HCT116 (cell line): ENCODE data around the gene UBASH3B. TPM values are rescaled to one million over a fixed set of nuclear protein-coding genes. Genes with fewer than 3 reads are reported as not detected.

Source experiments
- ATAC-seq: fragments of 200-7000 bp; cut with Tn5 transposase; 2 replicates; pipeline ENCODE4 v1.9.1; 2020; ENCODE audit warnings: mild to moderate bottlenecking, moderate library complexity
- BruUV-seq: library from RNA; stranded (reverse); fragments of 400-500 nt; replicated peaks from 2 replicates; lab custom pipeline; 2021; lab: Mats Ljungman, UMichigan
- CTCF ChIA-PET: fragments of 300-600 bp; sonication (Branson Sonifier 250); formaldehyde crosslinking; loops from one replicate; lab custom pipeline; 2021; ENCODE audit warnings: antibody characterized with exemption; lab: Charles Lee
- POLR2A ChIA-PET: fragments of 300-600, 350-600 bp; sonication (Branson Sonifier 250); formaldehyde crosslinking; loops from one replicate; lab custom pipeline; 2021; ENCODE audit warnings: antibody characterized with exemption; lab: Charles Lee
- RAD21 ChIA-PET, 2 experiments: fragments of 300-600 bp; sonication (Branson Sonifier 250); formaldehyde crosslinking; loops; one replicate each; lab custom pipeline; 2023; ENCODE audit warnings: low total read pairs in 2 of 2; ENCODE audit not compliant: uncharacterized antibody in 2 of 2, unreplicated experiment in 2 of 2, low non-redundant PET in 1 of 2; lab: Charles Lee
- DNase-seq: peaks from one replicate; pipeline ENCODE4 v3.0.0-alpha.2; 2010; ENCODE audit warnings: low read depth, low spot score
- H2AFZ ChIP-seq: fragments of 200-600 bp; shearing (Covaris generic), sonication (generic); 2 replicates; pipeline ENCODE4 v1.6.1; 2017; ENCODE audit warnings: low read depth, mixed run types, mixed read lengths, antibody characterized with exemption, low read length; ENCODE audit not compliant: poor library complexity, severe bottlenecking
- H3K27ac ChIP-seq: 2 replicates; pipeline ENCODE4 v1.5.1; 2012; ENCODE audit warnings: low read depth, low read length
- H3K27me3 ChIP-seq: fragments of 200-600 bp; sonication (generic); 2 replicates; pipeline ENCODE4 v1.6.1; 2016; ENCODE audit warnings: mixed run types, low read length, mixed read lengths; ENCODE audit not compliant: insufficient read depth
- H3K36me3 ChIP-seq, 2 experiments: fragments of 200-500 bp in 1 of 2; fragments of 200-600 bp in 1 of 2; sonication (Bioruptor generic) in 1 of 2; sonication (generic) in 1 of 2; 2 replicates each; pipeline versions ENCODE4 v1.5.1 to v1.6.1; 2014 to 2016; ENCODE audit warnings: low read length in 2 of 2, inconsistent platforms in 1 of 2, mixed read lengths in 1 of 2, mixed run types in 1 of 2; ENCODE audit not compliant: insufficient read depth in 2 of 2, control insufficient read depth in 1 of 2
- H3K4me1 ChIP-seq, 2 experiments: fragments of 200-600 bp in 1 of 2; sonication (generic) in 1 of 2; 2 replicates each; pipeline versions ENCODE4 v1.5.1 to v1.6.1; 2012 to 2017; ENCODE audit warnings: low read length in 2 of 2, inconsistent platforms in 1 of 2, mild to moderate bottlenecking in 1 of 2, mixed read lengths in 1 of 2, mixed run types in 1 of 2, moderate library complexity in 1 of 2; ENCODE audit not compliant: insufficient read depth in 2 of 2, control insufficient read depth in 1 of 2
- H3K4me2 ChIP-seq: fragments of 200-600 bp; sonication (generic); 2 replicates; pipeline ENCODE4 v1.6.1; 2017; ENCODE audit warnings: mixed run types, low read length, mixed read lengths
- H3K4me3 ChIP-seq, 2 experiments: fragments of 200-600 bp in 1 of 2; sonication (generic) in 1 of 2; replicated peaks in 1 of 2; 2 replicates each; pipeline ENCODE4 v1.5.1; 2011 to 2016; ENCODE audit warnings: low read length in 2 of 2, control low read depth in 1 of 2, low read depth in 1 of 2, mild to moderate bottlenecking in 1 of 2, mixed read lengths in 1 of 2, mixed run types in 1 of 2
- H3K79me2 ChIP-seq: fragments of 200-600 bp; sonication (generic); 2 replicates; pipeline ENCODE4 v1.6.1; 2017; ENCODE audit warnings: mild to moderate bottlenecking, mixed run types, low read length, moderate library complexity, mixed read lengths; ENCODE audit not compliant: insufficient read depth
- H3K9ac ChIP-seq: fragments of 200-600 bp; sonication (generic); 2 replicates; pipeline ENCODE4 v1.6.1; 2016; ENCODE audit warnings: low read length, mixed read lengths
- H3K9me2 ChIP-seq: fragments of 200-600 bp; sonication (generic), shearing (Covaris generic); 2 replicates; pipeline ENCODE4 v1.6.1; 2017; ENCODE audit warnings: mixed run types, mild to moderate bottlenecking, moderate library complexity; ENCODE audit not compliant: insufficient read depth
- H3K9me3 ChIP-seq, 2 experiments: fragments of 200-500 bp in 1 of 2; fragments of 200-600 bp in 1 of 2; sonication (Bioruptor generic) in 1 of 2; sonication (generic) in 1 of 2; 2 replicates each; pipeline ENCODE4 v1.6.1; 2014 to 2017; ENCODE audit warnings: low read length in 2 of 2, mixed read lengths in 2 of 2, inconsistent platforms in 1 of 2, low read depth in 1 of 2, mild to moderate bottlenecking in 1 of 2, mixed run types in 1 of 2, moderate library complexity in 1 of 2; ENCODE audit not compliant: control insufficient read depth in 1 of 2, insufficient read depth in 1 of 2
- H4K20me1 ChIP-seq: fragments of 200-600 bp; sonication (generic), shearing (Covaris generic); 2 replicates; pipeline ENCODE4 v1.6.1; 2017; ENCODE audit warnings: mixed run types, mild to moderate bottlenecking, moderate library complexity; ENCODE audit not compliant: insufficient read depth
- CTCF ChIP-seq, 3 experiments: fragments of 200-600 bp in 1 of 3; sonication (generic) in 1 of 3; IDR thresholded peaks in 2 of 3; conservative IDR thresholded peaks in 1 of 3; 2 replicates each; pipeline ENCODE4 v1.5.1; 2012 to 2017; ENCODE audit warnings: low read depth in 2 of 3, low read length in 2 of 3, antibody characterized with exemption in 1 of 3, borderline replicate concordance in 1 of 3, control low read depth in 1 of 3, mild to moderate bottlenecking in 1 of 3, mixed read lengths in 1 of 3, mixed run types in 1 of 3, moderate library complexity in 1 of 3; ENCODE audit not compliant: insufficient read depth in 1 of 3
- JUND ChIP-seq: IDR thresholded peaks from 2 replicates; pipeline ENCODE4 v1.6.1; 2012
- RAD21 ChIP-seq: IDR thresholded peaks from 2 replicates; pipeline ENCODE4 v1.6.1; 2012; ENCODE audit warnings: low read depth, mild to moderate bottlenecking
- ZNF274 ChIP-seq: fragments of 200-500 bp; sonication (Bioruptor generic); IDR thresholded peaks from 2 replicates; pipeline ENCODE4 v1.6.1; 2014; ENCODE audit warnings: mild to moderate bottlenecking, low read depth, low read length, inconsistent platforms
- intact Hi-C: fragments of 100-400 bp; cut with micrococcal nuclease; formaldehyde crosslinking; loops from 2 replicates; pipeline ENCODE4 v1.10.0; 2022
- total RNA-seq: library from RNA; stranded (reverse); gene quantifications from one replicate; pipeline ENCODE4 v1.2.1, GENCODE V29; 2021; ENCODE audit not compliant: unreplicated experiment

UBASH3B gene
- total RNA-seq, 1 experiment from 2014 or later = 40.3 TPM

GRCh38 chr11:122754553-122755322, 99.2 kb downstream of the UBASH3B start:
- H3K9me2 ChIP-seq = no peaks in the 10 kb centered on the region
- ChIA-PET RAD21 (interaction anchor here in 1 of 2 experiments (1.4 to 1.6 kb wide), 2 partner anchors 99 to 126 kb away, joined by 3 to 4 read pairs; partner anchors contain the start of gene UBASH3B), POLR2A (no interaction called here), CTCF (interaction anchor here (1.3 to 2.7 kb wide), 5 partner anchors 26 to 126 kb away, joined by 4 to 14 read pairs (median 6); partner anchors contain the start of gene UBASH3B)
- 0 out of 4 replicates have a peak, but pooled peaks cover 0 to 2% of the 10 kb centered on the region in 2 experiments for H3K4me1 ChIP-seq
- no peak overlapping the region for H2AFZ ChIP-seq
- peak; percentile 89 for ATAC-seq
- no peaks in the 10 kb centered on the region for H3K9me3 ChIP-seq
- no peak overlapping the region for H3K4me2 ChIP-seq
- TF ChIP-seq RAD21 (peak; percentile 56), CTCF (IDR thresholded peaks at IDR 0.05 in 2 of 3, conservative IDR thresholded peaks at IDR 0.05 in 1 of 3; ENCODE audit: borderline replicate concordance in 1 of 3, insufficient read depth in 1 of 3, low read depth in 2 of 3, low read length in 2 of 3) (peak; percentile 37 to 67 (median 66); a peak in 5 of 6 replicates), JUND (no peak), ZNF274 (no peak)
- H3K27me3 ChIP-seq = no peaks in the 10 kb centered on the region
- H3K79me2 ChIP-seq = 0 out of 2 replicates have a peak, but pooled peaks cover 3% of the 10 kb centered on the region
- no peaks in the 10 kb centered on the region for H4K20me1 ChIP-seq
- intact Hi-C loops = loop anchor here (1.0 kb wide), 1 partner anchor 121 kb away; no protein-coding TSS in a partner anchor
- no peak overlapping the region for H3K27ac ChIP-seq
- no peak overlapping the region for H3K4me3 ChIP-seq
- no TSS peak for BruUV-seq
- no peak overlapping the region for H3K9ac ChIP-seq
- DNase-seq = peak; percentile 10
- H3K36me3 ChIP-seq = no peaks in the 10 kb centered on the region
